OCI-M1 (cell line): ENCODE measurements around the gene AP3B2.
"Not testable (repeated sequence)": the region's sequence is repeated elsewhere in the genome, so short reads cannot be mapped to it uniquely, and the experiment has no call there.

Experiments used
- DNase-seq: peaks from one replicate; lab custom pipeline; 2025; lab: John Stamatoyannopoulos, UW

Gene AP3B2

DNA sequence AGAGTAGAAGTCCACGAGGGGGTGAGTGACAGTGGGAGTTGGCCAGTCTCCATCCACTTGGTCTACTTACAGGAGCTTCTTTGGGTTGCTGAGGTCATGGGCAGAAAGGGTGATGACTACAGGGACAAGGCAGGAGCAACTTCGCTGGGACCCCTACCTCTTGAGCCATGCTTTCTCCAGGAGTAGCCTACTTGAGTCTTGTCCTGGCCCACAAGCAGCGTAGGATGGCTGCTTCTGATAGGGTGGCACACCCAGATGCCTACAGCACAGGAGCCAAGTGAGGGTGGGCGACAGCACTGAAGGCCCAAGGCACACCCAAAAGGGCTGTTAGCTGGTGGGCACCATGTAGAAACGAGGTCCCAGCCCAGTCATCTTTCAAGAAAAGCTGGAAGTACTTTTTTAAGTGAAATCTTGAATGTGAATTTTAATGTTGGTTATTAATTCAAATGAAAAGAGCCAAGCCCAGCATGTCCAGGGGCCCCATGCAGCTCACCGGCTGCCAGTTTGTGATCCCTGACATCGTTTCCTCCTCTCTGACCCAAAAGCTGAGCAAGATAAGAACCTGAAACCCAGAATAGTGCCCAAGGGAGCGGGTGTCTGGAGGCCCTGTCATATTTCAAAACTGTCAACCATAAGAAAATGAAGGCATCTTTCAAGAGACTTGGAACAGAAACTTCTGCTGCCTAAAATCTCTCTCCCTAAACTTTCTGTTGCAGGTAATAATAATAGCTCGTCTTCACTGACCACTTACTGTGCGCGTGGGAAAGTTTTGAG is 60.3 kb downstream of the AP3B2 start:
- no peak for DNase-seq

DNA sequence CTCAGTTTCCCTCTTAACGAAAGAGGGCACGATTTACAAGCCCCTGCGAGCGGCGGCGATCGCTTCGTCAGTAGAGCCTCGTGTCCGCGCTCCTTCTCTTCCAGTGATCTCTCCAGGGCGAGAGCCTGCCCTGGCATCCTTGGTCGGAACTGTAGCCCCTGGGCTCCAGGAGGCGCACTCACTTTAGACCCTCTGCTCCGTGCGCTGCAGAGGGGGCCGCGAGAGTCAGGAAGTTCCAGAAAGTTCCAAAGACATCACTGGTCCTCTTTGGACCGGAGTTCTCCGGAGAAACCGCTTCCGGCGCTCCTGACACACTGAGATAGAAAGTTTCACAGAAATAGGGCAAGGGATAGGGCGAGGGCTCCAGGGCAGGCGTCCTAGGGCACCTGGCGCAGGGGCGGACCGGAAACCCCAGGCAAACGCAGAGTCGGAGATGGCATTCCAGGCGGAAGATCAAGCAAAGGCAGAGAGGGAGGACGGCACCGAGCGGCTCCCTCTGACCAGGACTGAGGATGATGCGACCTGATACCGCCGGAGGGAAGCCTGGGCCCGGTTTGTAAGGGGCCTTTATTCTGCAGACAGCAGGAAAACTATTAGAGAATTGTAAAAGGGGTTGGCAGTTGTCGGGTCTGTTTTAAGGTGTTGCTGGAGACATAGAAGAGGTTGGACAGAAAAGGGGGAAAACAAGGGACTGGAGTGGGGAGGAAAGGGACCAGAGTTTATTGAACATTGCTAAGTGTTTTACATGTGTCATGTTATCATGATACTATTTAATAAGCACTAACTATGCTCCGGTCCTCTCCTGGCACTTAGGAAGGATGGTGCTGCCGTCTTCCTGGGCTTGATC is 61.2 kb downstream of the AP3B2 start:
- DNase-seq: no peak

DNA sequence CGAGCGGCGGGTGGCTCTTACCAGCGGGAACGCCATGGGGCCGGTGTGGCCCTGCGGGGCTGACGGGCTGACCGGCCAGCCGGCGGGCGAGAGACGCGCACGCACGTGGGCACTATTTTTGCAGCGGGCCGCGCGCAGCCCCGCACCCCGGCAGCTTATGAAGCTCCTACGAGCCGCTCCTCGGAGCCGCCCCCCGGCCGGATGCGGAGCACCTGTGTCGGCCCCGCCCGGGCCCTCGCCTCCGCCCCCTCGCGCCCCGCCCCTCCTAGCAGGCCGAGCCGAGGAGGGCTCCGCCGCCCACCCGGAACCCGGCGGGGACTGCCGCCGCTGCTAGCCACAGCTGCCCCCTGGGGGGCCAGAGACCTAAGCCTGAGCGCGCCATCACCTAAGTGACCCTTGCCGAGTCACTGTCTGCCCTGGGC is 61.8 kb downstream of the AP3B2 start:
- DNase-seq: no peak

DNA sequence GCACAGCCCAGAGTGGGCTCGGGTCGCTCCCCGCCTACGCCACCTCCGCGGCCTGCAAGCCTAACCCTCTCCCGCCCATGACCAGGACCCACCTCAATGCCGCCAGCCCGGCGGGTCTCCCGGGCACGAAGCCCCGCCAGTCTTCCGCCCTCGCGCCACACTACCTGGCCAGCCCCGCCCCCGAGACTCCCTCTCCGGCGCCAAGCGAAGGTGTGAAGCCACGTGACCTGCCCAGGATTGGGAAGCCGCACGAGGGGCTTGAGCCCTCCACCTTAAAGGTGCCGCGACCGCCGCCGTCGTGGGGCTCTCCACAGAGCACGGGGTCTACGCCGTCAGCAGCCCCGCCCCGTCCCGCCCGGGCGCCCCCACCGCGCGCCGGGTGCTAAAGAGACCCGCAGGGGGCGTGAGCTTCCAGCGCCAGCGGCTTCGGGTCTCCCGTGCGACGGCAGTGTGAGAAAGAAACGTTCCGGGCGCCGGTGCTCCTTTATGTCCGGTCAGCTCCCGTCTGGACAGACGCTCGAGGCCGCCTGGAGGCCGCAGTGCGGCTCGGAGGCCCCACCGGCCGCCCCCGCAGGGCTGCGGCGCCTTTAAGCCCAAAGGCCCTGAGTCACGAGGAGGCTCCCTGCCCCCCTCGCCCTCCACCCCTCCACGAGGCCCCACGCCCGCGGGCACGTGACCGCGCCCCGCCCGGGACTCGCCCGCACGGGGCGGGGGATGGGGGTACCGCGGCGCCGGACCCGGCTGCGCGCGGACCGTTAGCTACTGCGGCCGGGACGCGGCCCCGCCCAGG is 62.4 kb downstream of the AP3B2 start, which contains the start of gene CPEB1:
Gene CPEB1, minus strand, starts transcription at position 319 of the 790 bp plus-strand sequence. CDS start 18,904 bp downstream, outside the sequence.
- DNase-seq: peak; percentile 81

DNA sequence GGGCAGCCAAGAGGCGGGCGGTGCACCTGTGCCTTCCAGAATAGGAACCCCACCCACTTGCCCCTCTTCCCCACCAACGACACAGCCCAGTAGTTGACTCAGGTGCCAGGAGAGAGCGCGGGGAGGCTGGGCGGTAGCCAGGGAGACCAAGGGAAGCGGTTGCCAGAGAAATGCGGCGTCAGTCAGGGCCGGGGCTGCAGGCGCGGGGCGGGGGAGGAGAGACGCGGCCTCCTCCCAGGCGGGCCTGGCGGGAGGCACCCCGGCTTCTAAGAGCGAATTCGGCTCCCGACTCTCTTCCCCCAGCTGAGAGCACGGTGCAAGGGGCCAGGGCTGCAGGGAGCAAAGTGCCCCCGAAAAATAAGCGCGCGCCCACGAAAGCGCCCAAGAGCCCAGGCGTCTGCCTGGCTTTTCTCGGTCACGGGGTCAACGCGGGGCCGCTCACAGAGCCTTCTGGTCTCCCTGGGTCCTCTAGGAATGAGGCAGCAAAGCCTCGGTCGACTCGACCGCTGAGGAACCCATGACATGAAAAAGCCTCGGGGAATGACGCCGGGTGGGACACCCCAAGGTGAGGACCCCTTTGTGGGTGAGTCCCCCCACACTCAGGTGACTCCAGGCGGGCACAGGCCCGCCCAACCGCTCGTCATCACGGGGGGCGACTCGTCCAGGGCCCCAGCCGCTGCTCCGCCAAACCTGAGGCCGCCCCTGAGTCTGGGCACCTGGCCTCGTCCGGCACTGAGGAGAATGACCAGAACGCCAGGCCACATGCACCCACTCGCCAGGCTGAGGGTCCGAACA is 63.2 kb downstream of the AP3B2 start:
- DNase-seq: no peak

DNA sequence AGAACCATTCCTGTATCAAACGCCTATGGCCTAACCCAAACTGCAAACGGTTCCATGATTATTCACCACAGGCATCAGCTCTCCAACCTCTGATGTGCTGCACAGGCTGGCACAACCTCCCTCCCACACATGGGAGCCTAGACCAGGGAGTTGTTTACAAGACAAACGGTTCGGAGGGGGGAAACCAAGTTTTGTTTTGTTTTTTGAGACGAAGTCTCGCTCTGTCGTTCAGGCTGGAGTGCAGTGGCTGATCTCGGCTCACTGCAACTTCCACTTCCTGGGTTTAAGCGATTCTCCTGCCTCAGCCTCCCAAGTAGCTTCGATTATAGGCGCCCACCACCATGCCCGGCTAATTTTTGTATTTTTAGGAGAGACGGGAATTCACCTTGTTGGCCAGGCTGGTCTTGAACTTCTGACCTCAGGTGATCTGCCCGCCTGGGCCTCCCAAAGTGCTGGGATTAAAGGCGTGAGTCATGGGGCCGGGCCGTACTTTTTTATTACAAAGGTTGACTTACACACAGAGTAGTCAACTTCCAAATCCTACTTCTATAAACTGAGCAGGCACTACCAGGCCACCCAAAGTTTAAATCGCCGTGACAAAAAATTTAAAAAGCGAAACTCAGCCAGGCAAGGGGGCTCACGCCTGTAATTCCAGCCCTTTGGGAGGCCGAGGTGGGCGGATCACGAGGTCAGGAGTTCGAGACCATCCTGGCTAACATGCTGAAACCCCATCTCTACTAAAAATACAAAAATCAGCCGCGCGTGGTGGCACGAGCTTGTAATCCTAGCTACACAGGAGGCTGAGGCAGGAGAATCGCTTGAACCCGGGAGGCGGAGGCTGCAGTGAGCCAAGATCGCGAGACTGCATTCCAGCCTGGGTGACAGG is 64.5 kb downstream of the AP3B2 start:
- not testable (repeated sequence) for DNase-seq

DNA sequence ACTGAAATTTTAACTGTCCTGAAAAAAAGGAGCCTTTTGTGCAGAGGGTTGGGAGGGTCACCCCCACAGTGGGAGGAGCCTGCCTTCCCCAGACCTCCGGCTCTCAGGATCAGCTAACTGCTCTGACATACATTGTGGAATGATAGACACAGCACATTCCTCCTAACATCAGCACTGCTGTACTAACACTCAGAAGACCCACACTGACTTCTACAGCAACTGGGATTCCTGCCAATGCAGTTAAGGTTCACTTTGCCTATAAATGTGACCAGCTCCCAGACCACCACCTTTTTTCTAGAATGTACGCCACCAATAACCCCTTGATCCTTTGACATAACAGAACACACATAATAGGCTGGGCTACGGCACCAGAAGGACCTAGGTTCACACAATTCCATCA is 65.7 kb downstream of the AP3B2 start:
- peak; percentile 22 for DNase-seq

DNA sequence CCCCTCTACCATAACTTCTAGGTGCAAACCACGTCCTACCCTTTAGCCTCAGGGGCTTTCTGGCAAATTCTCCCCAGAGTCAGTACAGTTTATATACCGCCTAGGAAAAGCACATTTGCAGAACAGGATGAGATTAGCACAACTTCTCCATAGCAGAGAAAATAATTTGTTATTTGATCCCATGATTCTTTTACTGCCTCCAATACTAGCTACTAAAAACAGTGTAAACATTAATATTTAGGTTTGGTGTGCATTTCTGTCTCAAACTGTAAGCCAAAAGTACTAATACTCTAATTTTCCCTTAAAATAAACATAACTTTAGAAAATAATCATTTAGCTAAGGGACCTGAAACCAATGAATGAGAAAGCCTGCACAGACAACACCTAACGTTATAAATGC is 67.0 kb downstream of the AP3B2 start:
- no peak for DNase-seq

DNA sequence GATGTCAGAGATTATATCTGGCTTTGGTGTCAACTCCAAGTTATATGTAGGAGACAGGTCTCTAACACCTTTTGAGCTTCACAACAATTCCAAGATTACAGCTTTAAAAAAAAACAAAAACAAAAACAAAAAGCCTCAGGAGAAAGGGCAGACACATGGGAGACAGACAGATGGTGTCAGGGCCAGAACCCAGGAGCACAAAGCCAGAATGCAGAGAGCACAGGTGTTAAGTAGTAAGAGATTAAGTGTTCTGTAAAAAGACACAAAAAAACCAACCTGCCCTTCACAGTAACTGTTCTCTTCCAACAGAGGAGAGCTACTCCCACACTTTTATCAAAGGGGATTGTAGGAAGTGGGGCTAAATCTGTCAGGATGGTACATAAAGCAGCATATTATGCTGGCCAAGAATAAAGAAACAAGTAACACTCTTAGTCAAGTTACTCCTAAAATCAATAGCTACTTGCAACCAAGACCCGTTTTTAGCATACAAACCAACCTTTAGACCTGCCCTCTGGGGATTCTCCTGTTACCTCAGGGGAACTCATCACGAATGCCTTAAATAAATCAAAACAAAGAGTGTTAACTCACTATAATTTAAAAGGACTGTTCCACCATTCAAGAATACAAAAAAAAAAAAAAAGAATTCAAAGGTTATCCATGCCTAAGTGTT is 68.4 kb downstream of the AP3B2 start:
- no peak for DNase-seq

DNA sequence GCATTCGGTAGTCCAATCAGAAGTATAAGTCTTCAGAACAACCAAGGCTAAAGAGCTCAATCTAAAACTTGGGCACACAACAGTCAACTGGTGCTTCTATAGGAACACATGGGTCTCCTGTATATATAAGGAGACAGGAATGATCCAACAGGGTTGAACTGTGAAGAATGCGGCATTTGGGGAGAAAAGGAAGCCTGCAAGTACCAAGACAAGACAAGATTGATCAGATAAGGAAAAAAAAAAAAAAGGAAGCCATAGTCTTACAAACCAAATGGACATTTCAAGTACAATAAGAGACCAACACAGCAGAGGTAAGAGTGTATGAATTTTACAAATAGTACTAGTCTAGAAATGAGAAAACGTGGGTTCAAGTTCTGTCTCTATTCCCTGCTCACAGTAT is 69.0 kb downstream of the AP3B2 start:
- peak; percentile 52 for DNase-seq

DNA sequence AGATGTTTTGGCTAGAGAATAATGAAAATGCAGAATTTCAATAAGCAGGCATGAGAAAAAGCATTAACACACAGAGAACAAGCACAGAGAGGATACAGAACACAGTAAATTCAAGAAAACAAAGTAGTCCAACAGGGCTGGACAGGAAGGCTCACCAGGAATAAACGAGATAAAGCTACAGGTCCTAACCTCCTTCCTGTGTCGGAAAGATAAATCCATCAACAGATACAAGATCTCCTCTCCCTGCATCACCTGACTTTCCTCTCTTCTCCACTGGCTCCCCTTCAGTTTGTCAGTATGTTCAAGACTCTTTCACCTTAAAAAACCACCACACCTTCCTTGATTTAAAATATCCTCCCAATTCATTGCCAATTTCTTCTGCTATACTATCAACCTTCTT is 73.9 kb downstream of the AP3B2 start:
- DNase-seq: no peak

DNA sequence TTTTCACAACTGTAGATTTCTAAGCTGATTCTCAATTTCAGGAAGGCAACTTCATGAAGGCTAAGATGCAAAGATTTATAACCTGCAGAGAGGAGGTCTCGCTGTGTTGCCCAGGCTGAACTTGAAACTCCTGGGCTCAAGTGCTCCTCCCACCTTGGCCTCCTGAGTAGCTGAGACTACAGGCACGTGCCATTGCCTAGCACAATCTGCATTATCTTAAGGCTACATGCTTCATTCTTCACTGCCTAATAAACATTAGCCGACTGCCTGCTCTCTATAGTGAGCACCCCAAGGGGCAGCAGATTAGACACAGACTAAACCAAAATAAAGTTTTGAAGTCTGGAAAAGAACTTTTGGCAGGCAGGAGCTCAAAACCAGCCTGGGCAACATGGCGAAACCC is 79.6 kb downstream of the AP3B2 start:
- no peak for DNase-seq

DNA sequence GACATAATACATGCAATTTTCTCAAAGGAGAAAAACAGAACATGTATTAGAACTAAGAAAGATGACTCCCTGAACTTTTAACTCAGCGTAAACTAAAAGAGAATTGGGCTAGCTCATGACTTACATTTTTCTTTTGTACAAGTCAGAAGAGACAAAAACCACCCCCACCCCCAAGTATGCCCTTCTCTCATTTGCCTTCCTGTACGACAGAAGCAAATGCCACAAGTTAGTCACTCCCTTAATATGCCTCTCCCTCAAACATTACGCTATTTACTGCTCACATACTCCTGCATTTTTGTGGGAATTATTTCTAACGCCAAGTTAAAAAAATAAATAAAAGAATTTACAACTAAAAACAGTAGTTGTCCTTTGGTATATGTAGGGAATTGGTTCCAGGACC is 84.5 kb downstream of the AP3B2 start:
- no peak for DNase-seq

DNA sequence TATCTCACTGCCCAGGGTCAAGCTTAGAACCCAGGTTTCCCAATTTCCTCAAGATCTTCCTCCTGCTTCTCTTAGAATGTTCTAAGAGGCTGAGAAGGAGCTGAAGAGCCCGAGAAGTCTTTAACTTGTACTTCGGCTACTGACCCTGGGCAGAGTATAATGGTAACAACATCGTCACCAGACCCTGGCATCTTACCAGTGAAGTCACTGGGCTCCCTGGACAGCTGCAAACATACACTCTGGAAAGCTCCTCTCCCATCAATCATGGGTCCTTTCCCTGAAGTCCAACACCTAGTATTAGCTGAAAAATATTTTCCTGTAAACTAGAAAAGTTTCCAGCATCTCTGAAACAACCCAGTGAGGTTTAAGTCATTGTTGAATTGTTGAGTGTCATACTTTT is 85.2 kb downstream of the AP3B2 start:
- DNase-seq: no peak

DNA sequence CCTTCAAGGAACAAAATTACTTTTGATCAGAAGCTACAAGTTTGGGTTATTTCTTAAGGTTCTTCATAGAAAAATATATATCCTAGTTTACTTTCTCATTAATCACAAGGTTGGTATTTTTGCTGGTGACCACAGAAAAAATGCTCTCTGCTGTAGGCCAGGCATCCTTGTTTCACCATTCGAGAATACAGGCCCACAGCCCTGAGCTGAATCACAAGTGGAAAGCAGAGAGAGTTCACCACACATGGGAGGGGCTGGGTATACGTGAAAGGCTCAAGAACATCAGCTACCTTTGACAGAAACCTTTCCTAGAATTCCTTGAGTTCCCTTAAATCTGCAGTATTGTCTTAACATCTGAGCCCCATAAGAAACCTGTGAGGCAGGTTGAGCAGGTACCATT is 85.7 kb downstream of the AP3B2 start:
- no peak for DNase-seq

DNA sequence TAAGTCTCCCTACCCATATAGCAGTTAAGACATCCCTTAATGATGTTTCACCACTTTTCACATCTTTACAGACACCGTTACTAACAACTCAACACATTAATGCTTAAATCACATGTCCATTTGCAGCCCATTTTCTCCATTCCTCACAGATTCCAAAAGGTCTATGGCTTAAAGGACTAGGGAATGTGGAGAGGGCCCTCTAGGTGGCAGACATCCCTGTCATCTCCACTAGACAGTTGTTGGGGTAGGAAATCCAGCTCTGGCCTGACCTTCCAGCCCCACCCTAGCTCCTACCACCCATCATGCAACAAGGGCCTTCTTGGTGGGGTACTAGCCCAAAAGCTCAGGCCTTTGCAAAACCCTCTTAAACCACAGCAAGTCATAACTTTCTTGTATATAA is 87.7 kb downstream of the AP3B2 start:
- DNase-seq: no peak

DNA sequence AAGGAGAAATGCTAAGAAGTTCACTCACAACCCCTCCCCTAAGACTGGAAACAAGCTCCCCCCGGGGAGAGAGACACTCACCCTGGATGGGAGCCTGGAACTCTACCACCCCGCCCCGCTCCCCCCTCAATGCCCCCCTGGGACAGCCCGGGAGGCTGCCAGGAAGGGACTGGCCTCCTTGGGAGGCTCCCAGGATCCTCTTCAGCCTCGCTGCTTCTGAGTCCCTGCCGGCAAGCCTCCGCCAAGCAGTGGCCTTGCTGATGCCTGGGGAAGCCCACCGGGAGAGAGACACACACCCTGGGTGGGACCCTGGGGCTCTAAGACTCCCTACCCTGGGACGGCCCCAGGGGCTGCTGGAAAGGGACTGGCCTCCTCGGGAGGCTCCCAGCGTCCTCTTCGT is 95.9 kb downstream of the AP3B2 start:
- no peak for DNase-seq

DNA sequence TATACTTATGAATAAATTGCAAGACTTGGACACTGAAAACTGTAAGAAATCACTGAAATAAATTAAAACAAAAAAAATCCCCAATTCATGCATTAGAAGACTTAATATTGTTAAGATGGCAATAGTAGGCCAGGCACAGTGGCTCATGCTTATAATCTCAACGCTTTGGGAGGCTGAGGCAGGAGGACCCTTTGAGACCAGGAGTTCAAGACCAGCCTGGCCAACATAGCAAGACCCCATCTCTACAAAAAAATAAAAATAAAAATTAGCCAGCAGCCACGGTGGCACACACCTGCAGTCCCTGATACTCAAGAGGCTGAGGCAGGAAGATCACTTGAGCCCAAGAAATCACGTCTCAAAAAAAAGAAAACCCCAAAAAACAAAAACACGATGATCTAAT is 98.3 kb downstream of the AP3B2 start:
- no peak for DNase-seq
